ENCODE measurements around the gene TTLL3.

DNA sequence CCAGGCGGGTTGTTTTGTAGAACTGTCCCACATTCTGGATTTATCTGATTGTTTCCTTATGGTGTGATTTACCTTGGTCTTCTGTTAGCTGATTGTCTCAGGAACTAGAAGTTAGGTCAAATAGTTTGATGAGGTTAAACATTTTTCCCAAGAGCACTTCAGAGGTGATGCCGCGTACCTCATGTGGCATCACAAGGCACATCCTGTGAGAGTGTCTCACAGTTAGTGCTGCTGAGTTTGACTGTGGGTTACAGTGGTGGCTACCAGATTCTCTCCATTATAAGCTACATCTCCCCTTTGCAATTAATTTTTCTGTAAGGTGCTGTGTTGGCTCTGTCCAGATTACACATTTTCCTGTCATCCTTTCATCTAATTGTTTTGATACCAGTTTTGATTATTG lies 21.2 kb downstream of the TTLL3 start:
- TF ChIP-seq POLR2AphosphoS5 (IDR thresholded peaks at IDR 0.05; ENCODE audit: low read depth, low read length) (no peak), REST (IDR thresholded peaks at IDR 0.05; ENCODE audit: insufficient read depth in 1 of 2, low read depth in 2 of 2, low read length in 2 of 2) (no peak), TAF1 (IDR thresholded peaks at IDR 0.05; ENCODE audit: borderline replicate concordance, insufficient read depth, low read length) (no peak), SIN3A (IDR thresholded peaks at IDR 0.05; ENCODE audit: borderline replicate concordance, insufficient read depth, low read length) (no peak)
